ENCODE measurements around the gene ACSM3. TPM values are rescaled to one million over a fixed set of nuclear protein-coding genes. Genes with fewer than 3 reads are reported as not detected.

Gene ACSM3
- total and polyA plus RNA-seq, 9 of the 15 experiments (the other 6 are each of a cell fraction or from before 2014, with no cell fraction given): 112 to 420 (median 182) TPM

- CTCF ChIA-PET (ENCODE audit: low intra/inter-chr PET ratio): no interaction called here
- Histone ChIP-seq H3K36me3 (ENCODE audit: control insufficient read depth, insufficient read depth, low read length) (peaks cover 48% of the 10 kb centered on the region), H3K79me2 (ENCODE audit: control insufficient read depth, insufficient read depth, low read length) (peaks cover 24% of the 10 kb centered on the region), H4K20me1 (replicated peaks; ENCODE audit: control insufficient read depth, insufficient read depth, low read length) (no peaks in the 10 kb centered on the region), H3K9me3 (replicated peaks; ENCODE audit: control insufficient read depth, insufficient read depth, low read depth, low read length) (no peaks in the 10 kb centered on the region; the same call in 1 of the 2 replicates), H3K27ac (ENCODE audit: extremely low read depth, low read depth, low read length) (no peak overlapping the region), H3K4me2 (ENCODE audit: insufficient read depth, low read length) (no peak overlapping the region), H3K9me1 (ENCODE audit: control insufficient read depth, insufficient read depth, low read length) (no peaks in the 10 kb centered on the region), H3K4me1 (replicated peaks in 1 of 2; ENCODE audit: control insufficient read depth in 2 of 2, insufficient read depth in 2 of 2, low read length in 2 of 2) (peaks cover 11 to 13% of the 10 kb centered on the region in 2 experiments), H2AFZ (ENCODE audit: low read depth, low read length) (no peak overlapping the region), H3K4me3 (no peak overlapping the region), H3K27me3 (ENCODE audit: control insufficient read depth in 2 of 2, insufficient read depth in 2 of 2, low read length in 2 of 2) (no peaks in the 10 kb centered on the region), H3K9ac (ENCODE audit: insufficient read depth in 1 of 2, low read depth in 2 of 2, low read length in 2 of 2) (no peak overlapping the region)
- POLR2A ChIA-PET: interaction anchor here (0.9 kb wide), 1 partner anchor 29 kb away, joined by 3 read pairs; no protein-coding TSS in a partner anchor
- in situ Hi-C loops (cut with MboI): no loop called here
- WGBS (ENCODE audit: insufficient coverage, low coverage, missing lambda C conversion rate): 82% methylated on average over 10 of the region's 10 CpGs
- FAIRE-seq: no peak
- TF ChIP-seq ZNF354B (CRISPR knock-in tag; IDR thresholded peaks at IDR 0.05) (no peak), NFIC (IDR thresholded peaks at IDR 0.05) (peak; percentile 18; the same call in 1 of the 2 replicates), ZNF175 (CRISPR knock-in tag; IDR thresholded peaks at IDR 0.05; ENCODE audit: low read depth) (no peak)
- no peak for ATAC-seq
- no peak for DNase-seq (ENCODE audit: extremely low read depth in 1 of 4, low spot score in 3 of 4)
- intact Hi-C loops (cut with micrococcal nuclease): no loop called here
- no TSS peak for BruUV-seq (replicated peaks)
These were observed 48.1 kb downstream of the ACSM3 start for GRCh38 chr16:20811889-20812439.

GRCh38 chr16:20812510-20812909 is 48.7 kb downstream of the ACSM3 start:
- Histone ChIP-seq H3K36me3 (ENCODE audit: control insufficient read depth, insufficient read depth, low read length) (peaks cover 52% of the 10 kb centered on the region), H3K79me2 (ENCODE audit: control insufficient read depth, insufficient read depth, low read length) (peaks cover 19% of the 10 kb centered on the region), H3K9ac (ENCODE audit: insufficient read depth in 1 of 2, low read depth in 2 of 2, low read length in 2 of 2) (no peak overlapping the region), H4K20me1 (replicated peaks; ENCODE audit: control insufficient read depth, insufficient read depth, low read length) (no peaks in the 10 kb centered on the region), H3K27me3 (ENCODE audit: control insufficient read depth in 2 of 2, insufficient read depth in 2 of 2, low read length in 2 of 2) (no peaks in the 10 kb centered on the region), H3K9me3 (replicated peaks; ENCODE audit: control insufficient read depth, insufficient read depth, low read depth, low read length) (no peaks in the 10 kb centered on the region; the same call in 1 of the 2 replicates), H3K9me1 (ENCODE audit: control insufficient read depth, insufficient read depth, low read length) (no peaks in the 10 kb centered on the region), H3K4me2 (ENCODE audit: insufficient read depth, low read length) (no peak overlapping the region), H3K4me3 (no peak overlapping the region), H3K4me1 (replicated peaks in 1 of 2; ENCODE audit: control insufficient read depth in 2 of 2, insufficient read depth in 2 of 2, low read length in 2 of 2) (peaks cover 6 to 13% of the 10 kb centered on the region in 2 experiments), H3K27ac (ENCODE audit: extremely low read depth, low read depth, low read length) (no peak overlapping the region), H2AFZ (ENCODE audit: low read depth, low read length) (no peak overlapping the region)
- FAIRE-seq: no peak
- in situ Hi-C loops (cut with MboI): no loop called here
- no TSS peak for BruUV-seq (replicated peaks)
- no peak for DNase-seq (ENCODE audit: extremely low read depth in 1 of 4, low spot score in 3 of 4)
- TF ChIP-seq NFIX (CRISPR knock-in tag; IDR thresholded peaks at IDR 0.05; ENCODE audit: low read depth): peak; percentile 53
- TF ChIP-seq HEY1 (CRISPR knock-in tag; IDR thresholded peaks at IDR 0.05; ENCODE audit: borderline replicate concordance): no peak
- no peak for TF ChIP-seq LARP7 (IDR thresholded peaks at IDR 0.05)
- TF ChIP-seq GATAD2B (IDR thresholded peaks at IDR 0.05; ENCODE audit: borderline replicate concordance): no peak
- TF ChIP-seq NFIC (IDR thresholded peaks at IDR 0.05): peak; percentile 95
- no peak for ATAC-seq
- intact Hi-C loops (cut with micrococcal nuclease): no loop called here
- CTCF ChIA-PET (ENCODE audit: low intra/inter-chr PET ratio): no interaction called here
- 51% methylated on average over 2 of the region's 2 CpGs for WGBS (ENCODE audit: insufficient coverage, low coverage, missing lambda C conversion rate)
- POLR2A ChIA-PET: interaction anchor here (0.9 kb wide), 1 partner anchor 29 kb away, joined by 3 read pairs; no protein-coding TSS in a partner anchor

Measured in K562 (cell line).